ENCODE results near the gene CHMP4B.

CHMP4B gene

DNA sequence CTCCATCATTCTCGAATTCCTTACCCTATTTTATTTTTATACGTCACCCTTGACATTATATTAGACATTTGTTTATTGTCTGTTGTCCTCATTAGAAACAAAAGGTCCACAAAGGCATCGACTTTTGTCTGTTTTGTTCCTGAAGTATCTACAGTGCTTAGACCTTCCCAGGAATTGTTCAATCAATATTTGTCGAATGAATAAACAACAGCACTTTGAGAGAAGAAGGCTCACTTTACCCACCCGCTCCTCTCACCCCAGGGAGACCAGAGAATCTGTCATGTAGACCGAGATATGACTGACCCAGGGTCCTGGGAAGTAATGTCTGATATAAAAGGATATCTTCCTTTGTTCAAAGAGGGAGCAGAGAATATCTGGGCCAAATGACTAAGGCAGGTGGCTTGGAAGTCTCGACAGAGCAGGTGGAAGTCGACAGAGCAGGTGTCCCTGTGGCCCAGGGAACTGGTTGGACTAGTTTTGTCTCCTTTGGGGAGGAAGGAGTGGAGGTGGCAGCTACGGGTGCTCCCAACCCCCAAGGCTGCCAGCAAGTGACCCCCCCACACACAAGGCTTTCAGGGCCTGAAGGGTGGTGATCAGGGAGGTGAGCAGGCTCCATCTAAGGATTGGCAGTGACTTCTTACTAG lies 14.8 kb upstream of the CHMP4B start:
- DNase-seq (ENCODE audit: low spot score), result no peak
- TF ChIP-seq, protein P1, sequence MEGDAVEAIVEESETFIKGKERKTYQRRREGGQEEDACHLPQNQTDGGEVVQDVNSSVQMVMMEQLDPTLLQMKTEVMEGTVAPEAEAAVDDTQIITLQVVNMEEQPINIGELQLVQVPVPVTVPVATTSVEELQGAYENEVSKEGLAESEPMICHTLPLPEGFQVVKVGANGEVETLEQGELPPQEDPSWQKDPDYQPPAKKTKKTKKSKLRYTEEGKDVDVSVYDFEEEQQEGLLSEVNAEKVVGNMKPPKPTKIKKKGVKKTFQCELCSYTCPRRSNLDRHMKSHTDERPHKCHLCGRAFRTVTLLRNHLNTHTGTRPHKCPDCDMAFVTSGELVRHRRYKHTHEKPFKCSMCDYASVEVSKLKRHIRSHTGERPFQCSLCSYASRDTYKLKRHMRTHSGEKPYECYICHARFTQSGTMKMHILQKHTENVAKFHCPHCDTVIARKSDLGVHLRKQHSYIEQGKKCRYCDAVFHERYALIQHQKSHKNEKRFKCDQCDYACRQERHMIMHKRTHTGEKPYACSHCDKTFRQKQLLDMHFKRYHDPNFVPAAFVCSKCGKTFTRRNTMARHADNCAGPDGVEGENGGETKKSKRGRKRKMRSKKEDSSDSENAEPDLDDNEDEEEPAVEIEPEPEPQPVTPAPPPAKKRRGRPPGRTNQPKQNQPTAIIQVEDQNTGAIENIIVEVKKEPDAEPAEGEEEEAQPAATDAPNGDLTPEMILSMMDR (IDR thresholded peaks at IDR 0.05; ENCODE audit: extremely low read depth, missing control alignments), result no peak

GRCh38 chr20:33796907-33797544 lies 14.1 kb upstream of the CHMP4B start:
- TF ChIP-seq, protein P1 (IDR thresholded peaks at IDR 0.05; ENCODE audit: extremely low read depth, missing control alignments), result no peak

GRCh38 chr20:33798444-33798843 lies 12.7 kb upstream of the CHMP4B start:
- TF ChIP-seq, protein P1 (IDR thresholded peaks at IDR 0.05; ENCODE audit: extremely low read depth, missing control alignments), result no peak
- no peak for DNase-seq (ENCODE audit: low spot score)

More at GRCh38 chr20:33796907-33797544, 14.1 kb upstream of the CHMP4B start:
- DNase-seq (ENCODE audit: low spot score), result no peak

DNA sequence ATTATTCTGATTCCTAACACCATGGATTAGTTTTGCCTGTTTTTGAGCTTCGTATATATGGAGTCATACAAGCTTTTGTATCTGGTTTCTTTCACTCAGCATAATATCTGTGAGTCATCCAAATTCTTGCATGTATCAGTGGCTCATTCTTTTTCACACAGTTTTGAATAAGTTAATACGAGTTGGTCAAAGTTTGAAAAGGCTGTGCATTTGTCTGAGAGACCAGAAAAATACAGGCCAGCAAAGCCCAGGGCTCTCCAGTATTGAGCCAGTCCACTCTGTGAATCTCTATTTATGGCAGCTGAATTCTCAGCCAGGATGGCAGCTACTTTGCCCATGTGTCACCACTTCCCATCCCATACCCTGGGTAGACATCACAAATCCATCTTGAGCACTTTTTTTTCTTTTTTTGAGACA lies 7.2 kb upstream of the CHMP4B start:
- TF ChIP-seq, protein P1 (IDR thresholded peaks at IDR 0.05; ENCODE audit: extremely low read depth, missing control alignments), result no peak
- DNase-seq (ENCODE audit: low spot score), result no peak

DNA sequence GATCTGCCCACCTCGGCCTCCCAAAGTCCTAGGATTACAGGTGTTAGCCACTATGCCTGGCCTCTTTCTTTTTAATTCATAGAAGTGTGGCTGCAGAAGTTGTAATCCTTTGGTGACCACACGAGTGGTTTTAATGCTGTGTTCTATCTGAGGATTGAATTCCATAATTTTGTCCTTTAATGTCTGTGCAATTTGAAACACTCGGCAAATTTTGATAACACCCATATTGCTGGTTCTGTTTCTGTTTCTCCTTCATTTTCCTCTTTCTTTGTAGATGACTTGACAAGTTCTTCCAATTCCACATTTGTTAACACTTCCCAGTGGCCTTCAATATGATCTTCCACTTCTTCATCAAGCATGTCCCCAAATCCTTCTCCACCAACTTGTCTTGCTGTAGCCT lies 2.8 kb upstream of the CHMP4B start:
- TF ChIP-seq, protein P1 (IDR thresholded peaks at IDR 0.05; ENCODE audit: extremely low read depth, missing control alignments), result no peak
- no peak for DNase-seq (ENCODE audit: low spot score)

DNA sequence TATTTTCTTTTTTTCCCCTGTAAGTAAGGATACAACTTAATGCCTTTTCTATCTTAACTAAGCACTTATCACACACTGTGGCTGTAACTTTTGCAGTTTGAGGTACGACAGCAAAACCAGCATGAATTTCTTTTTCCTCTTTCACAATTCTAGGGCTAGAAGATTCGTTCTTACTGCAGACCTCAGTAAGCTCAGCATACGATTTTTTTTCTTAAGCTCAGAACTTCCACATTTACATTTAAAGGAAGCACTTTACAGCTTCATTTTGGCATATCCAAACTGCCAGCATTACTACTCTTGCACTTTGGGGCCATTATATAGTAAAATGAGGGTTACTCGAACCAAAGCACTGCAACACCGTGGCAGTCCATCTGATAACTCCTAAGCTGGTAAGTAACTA lies 889 bp upstream of the CHMP4B start:
- TF ChIP-seq, protein P1 (IDR thresholded peaks at IDR 0.05; ENCODE audit: extremely low read depth, missing control alignments), result no peak
- no peak for DNase-seq (ENCODE audit: low spot score)

DNA sequence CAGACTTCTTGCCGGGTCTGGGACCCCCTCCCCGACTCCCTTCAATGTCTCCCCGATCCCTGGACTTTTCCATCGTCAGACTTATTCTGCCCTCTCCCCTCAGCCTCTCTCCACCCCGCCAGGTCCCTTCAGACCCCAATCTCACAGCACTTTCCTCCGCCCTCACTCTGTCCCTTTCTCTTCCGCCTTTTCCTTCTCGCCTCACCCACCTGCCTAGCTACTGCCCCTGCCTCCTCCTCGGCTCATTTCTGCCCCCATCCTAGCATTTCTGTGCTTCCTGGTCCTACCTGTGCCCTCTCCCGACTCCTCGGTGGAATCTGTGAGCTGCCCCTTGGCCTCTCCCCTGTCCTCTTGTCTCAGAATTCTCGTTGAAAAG lies 616 bp downstream of the CHMP4B start:
- DNase-seq (ENCODE audit: low spot score), result peak; percentile 51
- TF ChIP-seq, protein P1 (IDR thresholded peaks at IDR 0.05; ENCODE audit: extremely low read depth, missing control alignments), result no peak

Data from GM20000 (cell line).